Measurements from ENCODE around the gene RDH11.
A peak's percentile ranks its signal among the peaks of the same experiment; 100 is the strongest.
"Not testable (repeated sequence)": the region's sequence is repeated elsewhere in the genome, so short reads cannot be mapped to it uniquely, and the experiment has no call there.

RDH11 gene, protein sequence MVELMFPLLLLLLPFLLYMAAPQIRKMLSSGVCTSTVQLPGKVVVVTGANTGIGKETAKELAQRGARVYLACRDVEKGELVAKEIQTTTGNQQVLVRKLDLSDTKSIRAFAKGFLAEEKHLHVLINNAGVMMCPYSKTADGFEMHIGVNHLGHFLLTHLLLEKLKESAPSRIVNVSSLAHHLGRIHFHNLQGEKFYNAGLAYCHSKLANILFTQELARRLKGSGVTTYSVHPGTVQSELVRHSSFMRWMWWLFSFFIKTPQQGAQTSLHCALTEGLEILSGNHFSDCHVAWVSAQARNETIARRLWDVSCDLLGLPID

DNA sequence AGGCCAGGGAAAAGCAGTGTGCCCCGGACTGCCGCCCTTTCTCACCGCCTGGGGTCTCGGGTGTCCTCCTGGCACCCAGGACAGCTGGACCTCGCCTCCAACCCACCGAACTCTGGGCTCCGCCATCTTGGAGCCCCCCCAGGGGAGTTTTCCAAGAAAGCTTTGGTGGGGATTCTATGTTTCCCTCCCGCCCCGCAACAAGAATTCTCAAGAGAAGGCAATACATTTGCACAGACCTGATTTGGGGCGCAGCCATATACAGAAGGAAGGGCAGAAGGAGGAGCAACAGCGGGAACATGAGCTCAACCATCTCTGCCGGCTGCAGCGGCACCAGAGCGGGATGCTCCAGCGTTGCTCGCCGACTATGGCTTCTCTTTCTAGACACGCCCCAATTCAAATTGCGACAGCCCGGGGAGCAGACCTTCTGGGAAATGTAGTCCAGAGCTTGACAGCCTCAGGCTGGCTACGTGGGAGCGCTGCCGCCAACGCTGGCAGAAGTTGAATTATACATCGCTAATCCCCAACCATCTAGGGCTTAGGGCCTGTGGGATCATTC is at the start of gene RDH11:
TSS of gene RDH11 (minus strand) at position 371 of the 556 bp plus-strand sequence. CDS start at position 310, 61 bp downstream.
- peak; percentile 88 for DNase-seq

DNA sequence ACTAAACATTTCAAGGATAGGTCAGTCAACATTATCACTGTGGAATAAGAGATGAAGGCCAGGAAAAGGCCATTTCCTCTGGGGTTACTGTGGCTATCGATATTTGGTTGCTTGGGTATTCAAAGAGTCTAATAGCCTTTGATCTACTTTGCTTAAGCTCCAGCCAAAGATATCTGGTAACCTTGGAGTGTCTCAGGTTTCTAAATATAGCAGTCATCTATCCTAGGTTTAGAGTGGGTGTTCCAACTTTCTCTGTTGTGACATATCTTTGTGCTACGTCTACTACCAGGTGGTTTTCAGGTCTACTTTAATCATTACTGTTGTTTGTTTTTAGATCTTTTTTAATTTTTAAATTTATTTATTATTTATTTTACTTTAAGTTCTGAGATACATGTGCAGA is 48.5 kb upstream of the RDH11 start:
- no peak for DNase-seq

DNA sequence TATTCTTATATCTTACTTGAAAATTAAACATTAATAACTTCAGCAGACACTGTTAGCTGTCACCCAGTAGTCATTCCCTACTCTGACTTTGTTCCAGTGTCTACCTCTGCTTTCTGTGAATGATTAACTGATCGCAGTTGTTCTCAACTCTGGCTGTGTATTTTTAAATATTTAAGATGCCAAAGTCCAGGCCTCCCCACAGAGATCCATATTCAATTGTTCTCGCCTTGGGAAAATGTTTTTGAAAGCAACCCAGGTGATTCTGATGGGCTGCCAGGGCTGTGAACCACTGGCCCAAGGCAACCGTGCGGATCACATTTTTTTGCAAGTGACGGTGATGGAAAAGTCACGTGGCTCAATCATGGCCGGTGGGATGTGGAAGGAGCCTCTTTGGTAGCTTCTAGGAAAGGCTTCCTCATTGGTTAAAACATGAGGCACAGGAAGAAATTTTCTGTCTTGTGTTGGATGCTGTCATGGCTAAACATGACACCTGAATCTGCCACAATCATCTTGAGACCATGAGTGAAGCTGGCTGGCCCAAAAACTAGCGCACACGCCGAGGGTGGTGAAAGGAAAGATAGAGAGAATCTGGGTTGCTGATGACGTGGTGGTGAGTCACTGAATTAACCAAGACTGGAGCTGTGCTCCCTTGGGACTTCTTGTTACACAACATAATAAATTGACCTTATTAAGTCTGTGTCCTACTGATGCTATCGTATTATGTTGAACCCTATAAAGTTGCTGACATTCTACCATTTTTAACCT is 43.4 kb upstream of the RDH11 start:
- peak; percentile 13 for DNase-seq

DNA sequence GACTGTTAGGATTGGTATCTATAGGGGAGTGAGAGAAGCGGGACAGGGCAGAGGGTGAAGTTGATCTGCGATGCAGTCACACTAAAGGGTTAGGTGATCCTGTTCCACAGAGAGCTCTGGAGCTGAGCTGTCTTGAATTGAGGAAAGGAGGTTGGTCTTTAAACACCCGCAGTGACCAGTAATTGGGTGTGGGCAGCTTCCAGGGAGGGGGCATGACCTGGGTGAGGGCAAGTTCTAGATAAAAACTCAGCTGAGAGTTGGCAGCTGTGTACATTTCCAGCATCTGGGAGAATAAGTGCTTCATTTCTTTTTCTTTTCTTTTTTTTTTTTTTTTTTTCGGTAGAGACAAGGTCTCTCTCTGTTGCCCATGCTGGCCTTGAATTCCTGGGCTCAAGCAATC is 41.2 kb upstream of the RDH11 start:
- DNase-seq = no peak

DNA sequence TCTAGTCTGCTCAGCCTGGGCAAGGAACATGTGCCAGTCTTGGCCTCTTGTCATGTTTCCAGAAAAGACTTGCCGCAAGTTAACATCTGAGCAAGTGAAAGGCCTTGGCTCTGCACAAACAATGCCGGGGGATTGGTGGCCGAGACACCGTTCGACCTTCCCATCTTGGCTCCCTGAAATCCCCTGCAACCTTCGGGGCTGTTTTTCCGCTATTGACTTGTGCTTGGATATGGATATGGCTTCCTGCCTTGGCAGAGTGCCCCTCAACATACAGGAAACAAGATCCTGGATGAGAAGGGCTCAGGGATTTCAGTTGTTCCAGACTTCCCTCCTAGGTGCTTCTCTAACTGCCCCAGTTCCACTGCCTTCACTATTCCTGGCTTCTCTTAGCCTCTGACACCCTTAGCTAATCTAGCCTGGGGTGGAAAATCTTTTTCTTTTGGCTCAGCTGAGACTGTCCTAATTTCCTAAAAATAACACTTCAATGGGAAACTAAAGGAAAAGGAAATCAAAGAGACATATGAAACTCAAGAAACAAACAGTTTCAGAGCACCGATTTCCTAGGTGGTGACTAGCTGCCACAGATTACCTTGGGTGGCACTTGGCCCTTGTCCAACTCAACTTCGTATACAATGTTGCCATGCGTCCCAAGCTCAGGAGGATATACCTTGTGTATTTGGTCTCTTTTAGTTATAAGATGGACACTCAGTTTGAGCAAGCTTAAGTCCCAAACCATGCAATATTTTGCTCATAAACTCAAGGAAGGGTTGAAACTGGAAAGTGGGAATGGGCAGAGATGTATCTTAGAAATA is 40.0 kb upstream of the RDH11 start:
- DNase-seq = no peak

DNA sequence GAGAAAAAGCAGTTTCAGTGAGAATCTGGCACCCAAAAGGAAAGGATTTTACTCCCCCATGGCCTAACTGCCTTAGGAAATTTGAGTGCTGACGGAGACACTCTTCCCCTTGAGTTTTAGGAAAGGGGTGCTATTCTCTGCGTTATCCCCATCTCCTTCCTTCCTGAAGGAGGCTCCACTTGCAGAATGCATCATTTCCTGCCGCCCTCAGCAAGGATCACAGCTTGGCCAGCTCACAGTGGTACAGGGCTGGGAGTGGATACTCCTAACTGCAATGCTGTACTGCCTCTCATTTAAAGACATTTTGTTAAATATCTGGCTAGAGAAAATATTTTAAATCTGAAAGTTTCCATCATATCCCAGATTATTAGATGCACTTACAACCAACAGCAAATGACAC is 39.1 kb upstream of the RDH11 start:
- no peak for DNase-seq

DNA sequence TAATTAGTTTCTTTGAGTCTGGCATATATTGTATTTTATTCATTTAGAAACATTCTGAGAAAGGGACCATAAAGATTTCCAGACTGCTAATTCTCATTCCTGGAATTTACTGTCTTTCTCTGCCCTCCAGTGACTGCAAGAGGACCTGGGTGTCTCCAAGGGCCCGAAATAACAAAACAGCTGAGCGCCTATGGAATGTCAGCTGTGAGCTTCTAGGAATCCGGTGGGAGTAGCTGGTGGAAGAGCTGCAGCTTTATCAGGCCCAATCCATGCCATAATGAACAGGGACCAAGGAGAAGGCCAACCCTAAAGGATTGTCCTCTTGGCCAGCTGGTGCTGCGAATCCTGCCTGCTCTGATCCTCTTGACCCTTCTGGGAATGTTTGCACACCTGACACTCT is 38.1 kb upstream of the RDH11 start:
- no peak for DNase-seq

DNA sequence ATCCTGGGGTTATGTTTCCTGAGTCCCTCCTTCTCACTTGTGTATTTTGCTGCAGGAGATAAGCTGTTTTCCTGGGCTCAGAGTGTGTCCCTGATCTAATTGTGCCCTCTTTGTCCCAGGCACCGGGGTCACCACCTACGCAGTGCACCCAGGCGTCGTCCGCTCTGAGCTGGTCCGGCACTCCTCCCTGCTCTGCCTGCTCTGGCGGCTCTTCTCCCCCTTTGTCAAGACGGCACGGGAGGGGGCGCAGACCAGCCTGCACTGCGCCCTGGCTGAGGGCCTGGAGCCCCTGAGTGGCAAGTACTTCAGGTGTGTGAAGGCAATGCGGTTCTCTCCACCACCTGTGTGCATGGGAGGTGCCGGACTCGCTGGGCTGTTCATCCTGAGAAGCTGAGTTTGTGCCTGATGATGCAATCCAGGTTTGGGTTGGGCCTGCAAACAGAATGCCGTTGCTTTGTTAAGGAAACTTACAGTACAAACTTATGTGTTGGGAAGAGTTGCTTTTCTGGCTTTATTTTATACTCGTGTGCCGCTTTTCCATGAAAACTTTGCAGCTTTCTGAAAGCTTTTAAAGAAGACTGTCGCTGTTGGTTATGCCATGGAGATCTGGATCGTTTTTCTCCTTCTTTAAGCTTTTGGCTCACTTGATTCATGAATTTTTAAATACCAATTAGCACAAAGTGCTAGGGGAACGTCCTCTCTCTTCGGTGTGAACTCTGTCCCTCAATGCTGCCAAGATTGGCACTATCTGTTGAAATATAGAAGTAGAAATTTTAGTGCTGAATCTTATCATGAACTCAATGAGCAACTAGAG is 33.7 kb upstream of the RDH11 start:
- no peak for DNase-seq

DNA sequence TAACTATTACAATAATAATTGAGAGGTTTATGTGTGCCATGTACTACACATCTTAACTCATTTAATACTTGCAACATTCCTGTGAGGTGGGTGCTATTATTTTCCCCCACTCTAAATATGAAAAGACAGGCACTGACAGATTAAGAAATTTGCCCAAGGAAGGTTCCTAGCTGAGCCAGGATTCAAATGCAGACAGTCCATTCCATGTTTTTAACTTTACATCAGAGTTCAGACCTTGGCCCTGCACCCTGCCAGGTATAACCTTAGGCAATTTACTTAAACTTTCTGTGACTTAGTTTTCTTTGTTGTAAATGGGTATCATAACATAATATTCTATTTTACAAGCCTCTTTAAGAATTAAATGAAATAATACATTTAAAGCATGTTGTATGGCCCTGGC is 32.7 kb upstream of the RDH11 start:
- no peak for DNase-seq

DNA sequence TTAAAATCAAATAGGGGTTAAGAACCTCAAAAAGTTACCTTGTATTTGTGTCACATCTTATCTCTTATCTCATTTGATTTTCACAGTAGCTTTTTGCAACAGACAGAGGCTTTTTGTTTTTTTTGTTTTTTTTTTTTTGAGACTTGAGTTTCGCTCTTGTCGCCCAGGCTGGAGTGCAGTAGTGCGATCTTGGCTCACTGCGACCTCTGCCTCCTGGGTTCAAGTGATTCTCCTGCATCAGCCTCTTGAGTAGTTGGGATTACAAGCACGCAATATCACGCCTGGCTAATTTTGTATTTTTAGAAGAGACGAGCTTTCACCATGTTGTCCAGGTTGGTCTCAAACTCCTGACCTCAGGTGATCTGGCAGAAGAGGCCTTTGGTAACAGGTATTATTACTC is 31.8 kb upstream of the RDH11 start:
- DNase-seq = no peak

DNA sequence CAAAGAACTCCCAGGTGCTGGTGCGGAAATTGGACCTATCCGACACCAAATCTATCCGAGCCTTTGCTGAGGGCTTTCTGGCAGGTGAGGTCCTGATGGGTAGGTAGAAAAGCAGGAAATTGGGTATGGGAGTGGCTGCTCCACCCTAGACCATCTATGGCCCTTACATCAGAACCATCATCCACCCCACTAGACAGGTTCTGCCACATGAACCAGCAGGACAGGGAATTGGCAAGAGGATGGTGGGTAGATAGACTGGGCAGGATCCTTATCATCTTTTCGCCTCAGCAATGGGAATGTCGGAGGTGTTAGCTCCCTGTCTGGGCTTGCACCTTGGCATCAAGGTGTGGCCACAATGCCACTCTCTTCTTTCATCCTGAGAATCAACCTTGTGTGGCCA is 29.6 kb upstream of the RDH11 start:
- DNase-seq = no peak

DNA sequence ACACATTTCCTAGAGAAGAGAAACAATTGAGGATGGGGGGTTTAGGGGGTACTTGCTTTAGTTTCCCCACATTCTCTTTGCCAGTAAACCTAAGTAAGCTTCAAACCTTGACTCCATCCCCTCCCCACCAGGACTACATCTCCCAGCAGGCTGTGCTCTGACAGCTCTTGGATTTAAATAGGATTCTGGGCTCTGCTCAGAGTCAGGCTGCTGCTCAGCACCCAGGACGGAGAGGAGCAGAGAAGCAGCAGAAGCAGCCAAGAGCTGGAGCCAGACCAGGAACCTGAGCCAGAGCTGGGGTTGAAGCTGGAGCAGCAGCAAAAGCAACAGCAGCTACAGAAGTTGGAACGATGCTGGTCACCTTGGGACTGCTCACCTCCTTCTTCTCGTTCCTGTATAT is 26.7 kb upstream of the RDH11 start:
- DNase-seq = no peak

DNA sequence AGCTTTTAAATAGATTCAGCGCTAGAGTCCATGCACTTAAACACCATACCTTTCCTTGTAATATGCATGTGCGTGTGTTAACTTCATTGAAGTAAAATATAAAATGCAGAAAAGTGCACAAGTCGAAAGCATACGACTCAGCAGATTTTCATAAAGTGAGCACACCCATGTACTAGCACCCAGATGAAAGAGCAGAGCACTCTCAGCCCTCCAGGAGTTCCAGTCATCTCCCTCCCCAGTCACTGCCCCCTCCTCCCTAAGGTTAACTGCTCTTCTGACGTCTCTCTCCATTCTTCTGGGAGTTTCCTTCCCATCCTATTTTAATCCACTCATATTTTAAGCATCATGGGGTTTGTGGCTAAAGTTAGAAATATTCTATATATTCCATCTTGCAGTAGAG is 26.3 kb upstream of the RDH11 start:
- no peak for DNase-seq

DNA sequence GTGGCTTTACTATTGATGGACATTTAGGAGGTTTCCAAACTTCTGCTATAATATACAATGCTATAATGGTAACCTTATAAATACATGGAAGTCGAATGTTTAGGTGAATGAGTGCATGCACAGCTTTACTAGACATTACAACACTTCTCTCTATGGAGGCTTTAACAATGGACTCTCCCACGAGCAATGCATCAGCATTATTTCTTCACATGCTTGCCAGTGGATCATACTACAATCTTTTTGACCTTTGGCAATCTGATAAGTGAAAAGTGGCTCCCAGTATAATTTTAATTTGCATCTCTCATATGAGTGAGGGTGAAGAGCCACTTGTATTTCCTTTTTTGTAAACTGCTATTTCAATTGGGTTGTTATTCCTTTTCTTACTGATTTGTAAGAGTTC is 24.3 kb upstream of the RDH11 start:
- no peak for DNase-seq

DNA sequence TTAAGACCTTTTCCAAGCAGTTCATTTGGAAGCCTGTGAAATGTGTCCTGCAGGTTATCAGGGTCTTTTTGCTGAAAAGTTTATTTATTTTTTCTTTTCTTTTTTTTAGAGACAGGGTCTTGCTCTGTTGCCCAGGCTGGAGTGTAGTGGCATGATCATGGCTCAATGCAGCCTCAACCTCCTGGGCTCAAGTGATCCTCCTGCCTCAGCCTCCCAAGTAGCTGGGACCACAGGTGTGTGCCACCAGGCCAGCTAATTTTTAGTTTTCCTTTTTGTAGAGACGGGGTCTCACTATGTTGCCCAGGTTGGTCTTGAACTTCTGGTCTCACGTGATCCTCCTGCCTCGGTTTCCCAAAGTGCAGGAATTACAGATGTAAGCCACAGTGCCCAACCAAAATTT is 23.8 kb upstream of the RDH11 start:
- DNase-seq = not testable (repeated sequence)

DNA sequence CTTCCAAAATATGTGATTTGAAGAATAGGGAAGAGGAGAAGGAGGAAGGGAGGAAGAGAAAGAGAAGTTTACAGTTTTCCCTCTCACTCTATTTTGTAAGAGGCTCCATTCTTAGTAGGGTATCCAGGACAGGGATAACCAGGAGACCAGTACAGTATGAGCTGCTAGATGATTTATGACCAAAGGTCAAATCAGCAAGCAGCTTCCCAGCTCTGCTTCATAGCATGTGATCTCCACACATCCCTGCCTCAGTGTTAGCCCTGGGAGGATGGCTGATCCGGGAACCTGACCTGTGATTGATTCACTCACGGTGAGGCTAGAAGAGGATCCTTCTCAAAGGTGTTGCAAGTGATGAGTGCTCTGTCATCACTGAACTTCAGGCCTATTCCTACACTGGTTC is 22.7 kb upstream of the RDH11 start:
- no peak for DNase-seq

DNA sequence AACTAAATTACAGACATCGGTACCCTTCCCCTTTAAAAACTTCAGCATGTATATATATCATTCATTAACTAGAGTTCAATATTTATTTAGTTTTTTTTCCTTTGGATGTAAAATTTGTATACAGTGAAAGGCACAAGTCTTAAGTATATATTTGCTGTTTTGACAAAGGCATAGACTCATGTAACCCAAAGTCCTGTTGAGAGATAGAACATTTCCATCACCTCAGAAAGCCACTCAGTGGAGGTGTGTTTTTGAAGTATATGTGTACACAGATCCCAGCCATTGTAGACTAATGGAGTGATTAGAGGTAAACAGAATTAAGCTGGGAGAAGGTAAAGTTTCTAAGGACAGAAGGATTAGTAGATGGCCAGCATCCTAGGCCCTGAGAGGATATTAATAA is 21.5 kb upstream of the RDH11 start:
- no peak for DNase-seq

DNA sequence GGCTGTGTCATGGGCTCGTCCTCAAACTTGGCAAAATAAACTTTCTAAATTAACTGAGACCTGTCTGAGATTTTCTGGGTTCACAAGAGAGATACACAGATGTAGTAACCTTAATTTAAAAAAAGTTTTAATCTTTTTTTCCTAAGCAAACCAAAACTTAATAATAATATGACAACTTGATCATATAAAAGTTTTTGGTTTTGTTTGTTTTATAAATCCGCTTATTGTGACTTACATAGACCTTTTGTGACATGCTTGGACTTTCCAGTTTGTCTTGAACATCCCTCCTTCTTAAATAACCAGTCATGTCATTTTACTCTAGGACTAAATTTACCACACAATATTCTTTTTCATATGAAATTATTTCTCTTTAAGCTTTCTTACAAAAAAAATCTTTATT is 14.6 kb upstream of the RDH11 start:
- no peak for DNase-seq

DNA sequence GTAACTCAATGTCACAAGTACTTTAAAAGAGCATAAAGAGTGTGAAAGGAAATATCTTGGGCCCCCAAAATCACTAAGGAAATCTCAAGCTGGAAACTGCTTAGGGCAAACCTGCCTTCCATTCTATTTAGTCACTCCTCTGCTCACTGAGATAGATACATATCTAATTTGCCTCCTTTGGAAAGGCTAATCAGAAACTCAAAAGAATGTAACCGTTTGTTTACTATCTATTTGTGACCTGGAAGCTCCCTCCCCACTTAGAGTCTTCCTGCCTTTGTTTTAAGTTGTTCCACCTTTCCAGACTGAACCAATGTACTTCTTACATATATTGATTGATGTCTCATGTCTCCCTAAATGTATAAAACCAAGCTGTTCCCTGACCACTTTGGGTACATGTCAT is 14.2 kb upstream of the RDH11 start:
- DNase-seq = not testable (repeated sequence)

DNA sequence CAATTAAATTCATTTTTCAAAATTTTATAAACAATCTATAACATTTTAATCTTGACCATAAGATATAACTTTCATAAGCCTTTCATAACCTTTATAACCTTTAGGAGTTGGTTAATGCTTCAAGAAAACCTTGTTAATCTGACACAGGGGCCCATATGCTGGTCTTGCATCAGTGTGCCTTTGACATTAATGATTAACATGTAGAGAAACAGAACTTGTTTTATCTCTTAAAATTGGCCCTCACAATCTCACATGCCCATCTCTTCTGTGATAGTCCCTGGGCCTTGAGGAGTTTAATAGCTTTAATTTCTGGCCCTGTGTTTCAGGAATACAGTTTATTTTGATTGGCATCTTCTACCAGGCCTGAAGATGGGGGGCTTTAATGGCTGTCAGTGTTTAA is 13.8 kb upstream of the RDH11 start:
- DNase-seq = not testable (repeated sequence)

DNA sequence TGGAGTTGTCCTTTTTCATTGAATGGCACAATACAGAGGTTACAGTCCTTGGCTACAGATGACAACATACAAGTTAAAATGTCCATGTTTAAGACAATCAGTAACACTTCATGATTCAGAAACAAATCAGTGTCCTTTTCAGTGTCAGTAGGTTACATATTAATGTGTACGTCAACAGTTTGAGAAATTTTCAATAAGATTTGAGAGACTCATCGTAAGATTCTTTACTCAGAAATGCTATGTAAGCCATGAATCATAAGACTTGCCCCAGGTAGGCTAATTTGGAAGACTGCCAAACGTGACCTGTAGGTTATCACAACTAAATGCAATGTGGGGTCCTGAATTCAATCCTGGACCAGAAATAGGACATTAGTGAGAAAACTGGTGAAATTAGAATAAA is 9.6 kb upstream of the RDH11 start:
- no peak for DNase-seq

DNA sequence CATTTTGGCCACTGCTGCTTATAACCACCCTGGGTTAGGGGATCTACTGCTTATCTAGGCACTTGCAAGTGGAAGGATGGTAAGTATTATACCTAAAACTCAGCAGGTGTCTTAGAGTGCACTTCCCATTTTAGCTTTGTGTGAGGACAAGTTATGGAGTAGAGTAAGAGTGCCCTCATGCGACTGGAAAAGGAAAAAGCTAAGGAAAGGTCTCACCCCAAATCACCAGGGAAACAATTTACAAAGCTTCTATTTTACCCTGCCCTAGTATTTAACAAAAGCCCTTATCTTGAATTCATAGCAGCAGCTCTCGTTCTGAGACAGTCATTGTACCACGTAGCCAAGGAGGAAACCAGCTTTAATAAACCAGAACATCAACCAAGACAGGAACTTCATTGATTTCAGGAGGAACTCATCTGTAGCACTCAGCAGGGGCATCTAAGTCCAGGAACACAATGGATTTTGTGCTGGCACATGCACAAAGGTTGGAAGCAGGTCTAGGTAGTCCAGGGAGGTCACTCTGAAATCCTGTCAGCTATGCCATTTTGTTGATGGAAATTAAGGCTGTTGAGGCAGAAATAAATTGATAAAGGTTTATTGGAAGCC is 9.0 kb upstream of the RDH11 start:
- peak; percentile 20 for DNase-seq
